ENCODE results near the gene DOK6.
"Not testable (repeated sequence)": the region's sequence is repeated elsewhere in the genome, so short reads cannot be mapped to it uniquely, and the experiment has no call there.

The DOK6 gene

DNA sequence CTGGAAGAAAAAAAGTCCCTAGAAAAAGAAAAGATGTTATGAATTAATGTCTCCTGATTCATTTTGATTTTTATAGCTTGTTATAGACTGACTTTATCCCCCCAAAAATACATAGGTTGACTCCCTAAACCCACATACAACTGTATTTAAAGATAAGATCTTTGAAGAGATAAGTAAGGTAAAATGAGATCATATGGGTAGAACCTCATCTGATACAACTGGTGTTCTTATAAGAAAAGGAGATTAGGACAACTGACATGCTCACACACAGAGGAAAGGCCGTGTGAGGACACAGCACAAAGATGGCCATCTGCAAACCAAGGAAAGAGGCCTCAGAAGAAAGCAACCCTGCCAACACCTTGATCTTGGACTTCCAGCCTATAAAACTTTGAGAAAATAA is 429.5 kb downstream of the DOK6 start:
- DNase-seq, result no peak

DNA sequence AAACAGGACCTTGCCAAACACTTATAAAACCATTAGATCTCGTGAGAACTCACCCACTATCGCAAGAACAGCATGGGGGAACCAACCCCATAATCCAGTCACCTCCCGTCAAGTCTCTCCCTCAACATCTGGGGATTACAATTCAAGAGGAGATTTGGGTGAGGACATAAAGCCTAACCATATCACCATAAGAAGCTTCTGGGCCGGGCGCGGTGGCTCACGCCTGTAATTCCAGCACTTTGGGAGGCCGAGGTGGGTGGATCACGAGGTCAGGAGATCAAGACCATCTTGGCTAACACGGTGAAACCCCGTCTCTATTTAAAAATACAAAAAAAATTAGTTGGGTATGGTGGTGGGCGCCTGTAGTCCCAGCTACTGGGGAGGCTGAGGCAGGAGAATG is 434.3 kb downstream of the DOK6 start:
- DNase-seq, result not testable (repeated sequence)

DNA sequence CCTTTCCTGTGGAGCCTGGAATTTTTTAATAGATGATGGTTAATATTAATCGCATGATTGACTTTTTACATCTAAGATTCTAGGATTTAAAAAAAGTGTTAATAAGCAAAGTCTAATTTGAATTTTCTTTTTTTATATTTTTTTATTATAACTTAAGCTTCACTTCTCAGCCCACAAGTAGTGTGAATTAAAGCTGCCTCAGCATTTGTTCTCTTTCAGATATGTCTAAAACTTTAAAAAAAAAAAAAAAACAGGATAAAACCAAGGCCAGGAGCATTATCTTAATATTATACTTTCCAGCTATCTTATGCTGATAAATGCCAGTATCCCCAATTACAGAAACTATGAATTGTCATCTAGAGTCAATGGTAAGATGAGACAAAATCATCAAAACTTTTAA is 437.3 kb downstream of the DOK6 start:
- DNase-seq, result no peak

GRCh38 chr18:69838620-69839411 is 438.1 kb downstream of the DOK6 start:
- DNase-seq, result no peak

- no peak for DNase-seq
Observed at GRCh38 chr18:69839497-69839896, 438.8 kb downstream of the DOK6 start.

DNA sequence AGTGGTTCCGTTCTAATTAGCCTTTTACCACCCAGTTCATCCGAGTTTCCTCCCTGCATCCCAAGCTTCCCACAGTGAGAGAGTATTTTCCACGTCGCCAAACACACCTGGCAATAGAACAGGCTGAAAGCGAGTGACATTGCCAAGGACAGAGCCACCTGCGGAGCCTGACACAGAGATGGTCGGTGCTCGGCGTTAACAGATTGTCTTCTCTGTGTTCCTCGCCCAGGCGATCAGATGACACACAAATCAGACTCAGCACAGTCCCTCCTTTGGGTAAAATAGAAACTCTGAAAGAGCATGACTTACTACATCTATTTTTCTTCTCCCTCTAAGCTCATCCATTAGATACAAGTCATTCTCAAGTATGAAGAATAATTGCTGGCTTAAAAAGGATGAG is 439.3 kb downstream of the DOK6 start:
- DNase-seq, result no peak

DNA sequence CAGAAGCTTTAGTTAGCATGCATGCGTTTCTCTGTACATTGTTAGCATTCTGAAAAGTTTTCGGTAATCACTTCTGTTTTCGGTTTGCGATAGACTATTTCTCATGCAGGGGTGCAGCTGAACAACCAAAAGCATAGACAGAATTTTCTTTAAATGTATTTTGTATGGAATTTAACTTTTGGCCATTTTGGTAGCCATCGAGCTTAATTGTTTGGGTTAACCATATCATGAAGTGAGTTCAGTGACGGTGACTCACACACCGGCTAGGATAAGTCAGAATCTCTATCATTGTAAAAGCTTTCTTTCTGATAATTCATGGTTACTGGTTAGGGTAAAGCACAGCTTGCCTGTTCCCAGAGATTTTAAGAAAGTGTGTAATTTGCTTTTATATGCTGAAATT is 439.8 kb downstream of the DOK6 start:
- DNase-seq, result no peak

DNA sequence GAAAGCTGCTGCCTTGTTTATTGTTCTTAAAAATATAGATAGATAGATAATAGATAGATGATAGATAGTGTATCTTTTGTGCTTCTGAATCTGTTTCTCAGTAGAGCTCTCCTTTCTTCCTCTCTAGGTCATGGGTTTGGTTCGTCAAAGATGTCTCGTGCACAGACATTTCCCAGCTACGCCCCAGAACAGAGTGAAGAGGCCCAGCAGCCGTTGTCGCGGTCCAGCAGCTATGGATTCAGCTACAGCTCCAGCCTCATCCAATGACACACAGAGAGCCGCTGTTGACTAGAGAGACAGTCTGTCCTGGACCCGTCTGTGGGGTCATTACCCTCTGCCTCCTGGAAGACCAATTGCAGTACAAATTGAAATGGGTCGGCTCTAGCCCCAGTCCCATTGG is 440.4 kb downstream of the DOK6 start:
- DNase-seq, result no peak

- DNase-seq, result no peak
Observed at GRCh38 chr18:69843015-69843414, 442.3 kb downstream of the DOK6 start.

- DNase-seq, result no peak
Observed at GRCh38 chr18:69844656-69845055, 444.0 kb downstream of the DOK6 start.

DNA sequence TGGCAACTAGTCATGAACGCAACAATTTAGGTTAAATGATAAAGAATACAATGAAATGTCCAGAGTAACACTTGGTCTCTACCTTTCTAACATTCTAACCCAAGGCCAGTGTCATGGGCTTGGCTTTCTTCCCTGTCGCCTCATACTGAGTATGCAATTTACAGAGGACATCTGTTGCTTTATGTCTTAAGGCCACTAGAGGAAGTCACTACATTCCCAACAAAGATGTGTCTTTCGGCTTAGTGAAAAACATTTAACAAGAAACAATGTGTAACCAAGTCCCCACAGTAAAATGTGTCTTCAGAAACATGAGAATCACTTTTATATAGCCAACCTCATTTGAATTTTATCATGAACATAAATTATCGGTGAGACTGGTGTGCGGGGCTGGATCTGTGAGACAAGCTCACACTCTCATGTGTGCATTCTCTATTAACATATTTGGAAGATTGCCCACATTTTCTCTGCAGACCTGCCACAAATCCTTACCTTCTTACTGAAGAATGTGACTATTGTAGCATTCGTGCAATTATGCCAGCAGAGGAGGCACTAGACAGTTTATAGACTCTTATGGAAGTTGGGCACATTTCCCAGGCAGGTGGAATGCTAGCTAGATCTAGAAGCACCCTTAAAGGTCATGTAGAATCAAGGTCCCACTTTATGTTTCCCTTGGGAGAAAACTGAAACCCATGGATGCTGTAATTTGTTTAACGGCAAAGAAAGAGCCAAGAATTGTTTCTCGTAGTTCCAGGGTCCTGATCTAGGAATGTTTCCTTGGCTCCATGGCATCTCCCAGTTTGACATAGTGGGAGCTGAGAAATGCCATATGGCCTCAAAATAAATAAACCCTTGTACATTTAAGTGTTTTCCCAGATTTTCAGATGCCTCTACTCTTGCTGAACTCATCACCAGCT is 445.2 kb downstream of the DOK6 start:
- no peak for DNase-seq

- no peak for DNase-seq
Observed at GRCh38 chr18:69853051-69853450, 452.4 kb downstream of the DOK6 start.

DNA sequence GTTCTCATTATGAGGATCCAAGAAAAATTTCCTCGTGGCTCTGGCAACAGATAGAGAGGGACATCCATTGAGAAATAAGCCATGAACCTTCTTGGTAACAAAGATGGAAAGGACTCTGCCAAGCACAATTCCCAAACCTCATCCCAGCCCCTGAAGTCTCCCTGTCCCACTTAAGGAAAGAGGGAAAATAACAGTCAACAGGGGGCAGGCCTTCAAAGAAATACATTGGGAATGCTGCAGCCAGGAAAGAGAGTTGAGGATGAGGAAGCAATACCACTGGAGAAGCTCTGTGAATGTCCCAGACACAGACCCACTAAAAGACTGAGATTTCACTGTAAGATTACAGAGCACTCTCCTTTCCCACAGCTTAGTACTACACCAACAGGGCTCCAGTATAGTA is 453.8 kb downstream of the DOK6 start:
- DNase-seq, result no peak

DNA sequence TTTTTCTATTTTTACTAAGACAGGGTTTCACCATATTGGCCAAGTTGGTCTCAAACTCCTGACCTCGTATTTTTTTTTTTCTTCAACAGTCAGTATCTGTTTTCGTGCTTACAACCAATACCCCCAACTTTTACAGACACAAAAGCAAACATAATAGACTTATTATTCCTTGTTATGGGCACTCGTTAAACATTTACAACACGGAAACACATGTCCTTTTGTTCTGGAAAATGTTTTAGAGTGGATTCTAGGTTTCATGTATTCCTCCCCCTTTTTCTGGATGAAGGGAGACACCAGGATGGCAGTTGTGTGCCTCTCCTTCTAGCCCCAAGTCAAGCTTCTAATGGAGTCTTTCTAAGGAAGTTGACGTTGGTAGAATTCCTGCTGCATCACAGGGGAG is 458.2 kb downstream of the DOK6 start:
- DNase-seq, result no peak

- not testable (repeated sequence) for DNase-seq
Observed at GRCh38 chr18:69864802-69865201, 464.1 kb downstream of the DOK6 start.

DNA sequence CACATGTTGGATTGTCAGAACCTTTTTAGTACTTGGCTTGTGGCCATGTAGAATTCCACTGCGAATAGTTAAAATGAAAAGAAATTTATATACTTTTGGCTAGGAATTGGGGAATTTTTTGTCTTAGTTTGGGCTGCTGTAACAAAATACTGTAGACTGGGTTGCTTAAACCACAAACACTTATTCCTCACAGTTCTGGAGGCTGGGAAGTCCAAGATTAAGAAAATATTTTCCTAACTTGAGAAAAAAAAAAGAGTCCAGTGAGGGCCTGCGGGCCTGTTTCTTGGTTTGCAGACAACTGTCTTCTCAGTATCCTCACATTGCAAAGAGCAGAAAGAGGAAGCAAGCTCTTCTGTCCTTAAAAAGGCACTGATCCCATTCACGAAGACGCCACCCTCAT is 465.1 kb downstream of the DOK6 start:
- no peak for DNase-seq

GRCh38 chr18:69866212-69866611 is 465.5 kb downstream of the DOK6 start:
- no peak for DNase-seq

DNA sequence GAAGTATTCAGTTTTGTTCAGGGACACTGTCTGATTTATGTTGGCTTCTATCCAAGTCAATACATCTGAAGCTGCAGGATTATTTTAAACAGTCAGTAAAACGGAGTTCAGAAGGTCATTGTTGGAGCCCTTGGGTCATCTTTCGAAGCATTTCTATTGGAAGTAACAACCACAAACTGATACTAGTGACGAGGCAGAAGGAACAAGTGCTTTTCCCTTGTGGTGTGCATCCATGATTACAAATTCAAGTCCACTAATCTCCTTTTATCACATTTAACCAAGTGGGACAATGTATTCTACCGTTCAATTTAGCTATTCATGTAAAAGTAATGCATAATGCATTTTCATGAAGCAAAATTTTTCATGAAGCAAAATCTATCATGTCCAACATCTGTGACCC is 470.0 kb downstream of the DOK6 start:
- DNase-seq, result no peak

DNA sequence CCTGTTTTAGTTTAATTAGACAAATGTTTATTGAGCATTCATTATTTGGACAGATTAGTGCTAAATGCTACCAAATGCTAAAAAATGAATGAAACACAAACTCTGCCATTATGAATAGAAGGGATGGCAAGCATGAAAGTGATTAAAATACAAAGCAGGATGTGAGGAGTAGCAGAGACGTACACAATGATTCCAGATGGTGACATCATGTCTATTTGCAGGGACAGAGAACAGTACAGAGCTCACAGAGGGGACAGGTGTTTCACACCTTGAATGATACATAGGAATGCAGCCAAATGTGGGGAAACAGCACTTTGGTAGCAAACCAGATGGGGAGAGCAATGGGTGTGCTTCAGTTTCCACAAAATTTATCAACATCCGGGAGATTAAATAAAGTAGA is 470.7 kb downstream of the DOK6 start:
- no peak for DNase-seq

DNA sequence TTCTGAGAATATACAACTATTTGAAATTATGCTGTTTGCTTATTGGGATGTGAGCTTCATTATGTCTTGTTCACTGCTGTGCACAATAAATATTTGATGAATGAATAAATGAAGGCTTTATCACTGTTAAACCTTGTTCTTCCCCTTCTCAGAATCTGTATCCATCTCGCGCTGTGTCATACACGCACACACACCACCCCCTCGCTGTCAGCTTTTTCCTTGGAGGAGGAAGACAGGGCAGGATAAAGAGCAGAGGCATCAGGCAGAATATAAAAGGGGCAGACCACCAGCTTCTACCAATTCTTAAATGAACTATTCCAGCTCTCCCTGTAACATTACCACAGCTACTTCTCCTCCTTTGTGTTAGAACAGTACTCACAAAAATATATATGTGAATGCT is 472.0 kb downstream of the DOK6 start:
- DNase-seq, result no peak

DNA sequence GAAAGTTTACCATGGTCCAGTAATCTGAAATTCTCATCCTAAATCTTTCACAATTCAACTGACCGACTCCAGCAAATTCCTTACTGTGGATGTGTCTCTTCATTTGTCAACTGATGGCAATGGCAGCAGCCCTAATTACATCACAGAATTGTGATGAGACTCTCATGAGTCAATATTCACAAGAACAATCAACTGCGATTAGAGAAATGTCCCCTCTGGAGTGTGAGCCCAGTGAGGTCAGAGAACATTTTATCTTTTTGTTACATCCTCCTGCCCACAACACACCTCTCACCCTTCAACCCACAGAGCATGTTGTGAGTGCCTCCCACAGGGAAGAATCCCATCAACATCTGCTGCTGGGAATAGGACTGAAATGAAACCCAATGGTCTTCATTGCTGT is 473.4 kb downstream of the DOK6 start:
- no peak for DNase-seq

DNA sequence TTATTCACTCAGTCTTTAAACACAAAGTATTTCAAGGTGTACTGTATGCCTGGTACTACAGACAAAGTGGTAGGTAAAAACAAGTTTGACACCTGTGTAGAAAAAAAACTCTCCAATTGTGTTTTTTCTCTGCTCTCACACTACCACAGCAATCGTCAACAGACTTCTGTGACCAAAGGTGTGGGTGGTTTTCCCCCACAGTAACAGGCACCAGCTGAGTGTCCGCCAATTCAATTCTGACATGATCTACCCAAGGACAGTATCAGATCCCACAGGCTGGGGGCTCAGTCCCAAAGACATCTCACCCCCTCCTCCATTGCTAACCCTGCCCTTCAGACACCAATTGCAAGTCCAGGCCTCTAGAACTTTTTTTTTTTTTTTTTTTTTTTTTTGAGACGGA is 475.8 kb downstream of the DOK6 start:
- no peak for DNase-seq

DNA sequence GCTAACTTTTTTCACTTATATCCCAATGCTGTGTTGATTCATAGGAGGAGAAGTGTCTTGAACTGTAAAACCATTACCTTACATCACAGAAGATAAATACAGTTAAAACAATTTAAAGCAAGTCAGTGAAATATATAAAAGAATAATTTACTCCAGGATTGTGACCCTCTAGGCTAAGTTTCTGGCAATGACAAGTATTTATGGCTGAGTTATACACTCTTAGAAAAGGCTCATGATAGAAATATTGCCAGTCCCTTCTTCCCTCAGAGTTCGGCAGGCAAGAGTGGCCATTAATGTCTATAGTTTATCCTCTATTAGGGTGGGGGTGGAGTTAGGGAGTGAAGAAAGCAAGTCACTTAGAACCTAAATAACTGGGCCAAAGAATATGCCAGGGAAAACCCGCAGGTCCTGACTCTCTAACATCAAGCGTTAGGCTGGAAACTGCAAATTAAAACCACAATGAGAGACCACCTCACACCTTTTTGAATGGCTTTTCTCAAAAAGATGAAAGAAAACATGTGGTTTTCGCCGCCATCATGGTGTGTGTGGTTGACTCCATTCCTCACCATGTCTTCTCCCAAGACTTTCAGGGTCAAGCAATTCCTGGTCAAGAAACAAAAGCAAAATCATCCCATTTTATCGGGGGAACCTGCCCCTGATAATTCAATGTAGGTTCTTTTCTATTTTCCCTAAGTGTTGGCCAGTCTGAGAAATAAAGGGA is 477.7 kb downstream of the DOK6 start:
- no peak for DNase-seq

DNA sequence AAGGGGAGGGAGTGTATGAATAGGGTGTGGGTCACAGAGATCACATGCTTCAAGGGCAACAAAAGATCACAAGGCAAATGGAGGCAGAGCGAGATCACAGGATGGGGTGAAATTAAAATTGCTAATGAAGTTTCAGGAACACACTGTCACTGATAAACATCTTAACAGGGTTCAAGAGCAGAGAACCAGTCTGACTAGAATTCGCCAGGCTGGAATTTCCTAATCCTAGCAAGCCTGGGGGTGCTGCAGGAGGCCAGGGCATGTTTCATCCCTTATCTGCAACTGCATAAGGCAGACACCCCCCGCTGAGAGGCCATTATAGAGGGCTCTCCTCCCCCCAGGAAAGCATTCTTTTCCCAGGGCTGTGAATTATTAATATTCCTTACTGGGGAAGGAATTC is 478.4 kb downstream of the DOK6 start:
- not testable (repeated sequence) for DNase-seq
